Measurements from ENCODE around the gene CEP63.

Gene CEP63

DNA sequence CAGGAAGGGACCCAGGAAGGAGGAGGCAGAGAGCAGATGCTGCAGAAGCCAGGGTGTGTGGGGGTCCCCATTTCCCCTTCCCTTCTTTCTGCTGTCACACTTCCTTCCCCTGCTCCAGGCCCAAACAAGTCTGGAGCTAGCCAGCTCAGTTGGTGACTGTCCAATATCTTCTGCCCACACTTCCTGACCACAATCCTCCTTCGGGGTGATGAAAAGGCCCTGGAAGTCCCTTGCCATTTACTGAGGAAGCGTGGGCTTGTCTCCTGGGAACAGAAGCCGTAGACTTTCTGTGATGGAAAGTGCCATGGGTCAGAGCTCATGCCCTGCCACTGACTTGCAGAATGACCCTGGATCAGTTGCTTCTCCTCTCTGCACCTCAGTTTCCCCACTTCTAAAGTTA is 39.1 kb upstream of the CEP63 start:
- TF ChIP-seq, protein P1, sequence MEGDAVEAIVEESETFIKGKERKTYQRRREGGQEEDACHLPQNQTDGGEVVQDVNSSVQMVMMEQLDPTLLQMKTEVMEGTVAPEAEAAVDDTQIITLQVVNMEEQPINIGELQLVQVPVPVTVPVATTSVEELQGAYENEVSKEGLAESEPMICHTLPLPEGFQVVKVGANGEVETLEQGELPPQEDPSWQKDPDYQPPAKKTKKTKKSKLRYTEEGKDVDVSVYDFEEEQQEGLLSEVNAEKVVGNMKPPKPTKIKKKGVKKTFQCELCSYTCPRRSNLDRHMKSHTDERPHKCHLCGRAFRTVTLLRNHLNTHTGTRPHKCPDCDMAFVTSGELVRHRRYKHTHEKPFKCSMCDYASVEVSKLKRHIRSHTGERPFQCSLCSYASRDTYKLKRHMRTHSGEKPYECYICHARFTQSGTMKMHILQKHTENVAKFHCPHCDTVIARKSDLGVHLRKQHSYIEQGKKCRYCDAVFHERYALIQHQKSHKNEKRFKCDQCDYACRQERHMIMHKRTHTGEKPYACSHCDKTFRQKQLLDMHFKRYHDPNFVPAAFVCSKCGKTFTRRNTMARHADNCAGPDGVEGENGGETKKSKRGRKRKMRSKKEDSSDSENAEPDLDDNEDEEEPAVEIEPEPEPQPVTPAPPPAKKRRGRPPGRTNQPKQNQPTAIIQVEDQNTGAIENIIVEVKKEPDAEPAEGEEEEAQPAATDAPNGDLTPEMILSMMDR (IDR thresholded peaks at IDR 0.05; ENCODE audit: low read length, missing control alignments) = no peak
- no peak overlapping the region for H3K4me3 ChIP-seq (replicated peaks; ENCODE audit: low read depth, low read length)
- DNase-seq (ENCODE audit: low read depth) = peak; percentile 59

DNA sequence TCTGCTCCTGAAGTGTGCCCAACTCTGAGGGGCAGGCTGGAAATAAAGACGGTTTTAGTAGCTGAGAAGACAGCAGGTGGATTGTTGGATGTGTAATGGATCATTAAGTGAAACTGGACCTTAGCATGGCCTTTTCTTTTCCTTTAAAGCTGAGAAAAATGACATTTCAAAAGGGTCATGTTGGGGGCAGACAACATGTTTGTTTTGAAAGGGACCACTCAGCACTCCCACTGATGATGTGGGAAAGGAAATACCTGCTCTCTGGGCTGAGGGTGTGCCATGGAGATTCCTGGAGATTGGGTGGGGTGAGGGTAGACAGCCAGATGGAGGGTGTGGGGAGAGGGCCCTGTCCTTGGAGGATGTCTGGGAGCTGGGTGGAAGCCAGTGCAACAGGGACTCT is 38.5 kb upstream of the CEP63 start:
- no peak overlapping the region for H3K4me3 ChIP-seq (replicated peaks; ENCODE audit: low read depth, low read length)
- DNase-seq (ENCODE audit: low read depth) = no peak
- TF ChIP-seq, protein P1 (IDR thresholded peaks at IDR 0.05; ENCODE audit: low read length, missing control alignments) = no peak

DNA sequence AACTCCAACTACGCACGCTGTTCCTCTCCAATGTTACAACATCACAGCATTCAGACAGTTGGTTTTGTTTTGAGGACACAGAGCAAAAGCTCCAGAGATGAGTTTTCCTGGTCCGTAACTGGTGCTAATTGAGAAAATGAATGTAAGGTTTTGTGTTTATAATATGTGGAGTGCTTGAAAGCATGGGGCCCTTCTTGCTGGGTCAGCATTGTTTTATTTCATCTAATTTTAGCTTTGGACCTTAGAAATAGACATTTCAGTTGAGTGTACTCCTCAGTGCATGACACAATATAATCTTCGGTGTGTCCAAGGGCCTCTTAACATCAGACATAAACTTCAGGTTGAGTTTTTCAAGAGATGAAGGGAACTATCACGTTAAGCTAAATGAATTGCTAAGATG is 37.2 kb upstream of the CEP63 start:
- no peak overlapping the region for H3K4me3 ChIP-seq (replicated peaks; ENCODE audit: low read depth, low read length)
- TF ChIP-seq, protein P1 (IDR thresholded peaks at IDR 0.05; ENCODE audit: low read length, missing control alignments) = no peak
- DNase-seq (ENCODE audit: low read depth) = no peak

DNA sequence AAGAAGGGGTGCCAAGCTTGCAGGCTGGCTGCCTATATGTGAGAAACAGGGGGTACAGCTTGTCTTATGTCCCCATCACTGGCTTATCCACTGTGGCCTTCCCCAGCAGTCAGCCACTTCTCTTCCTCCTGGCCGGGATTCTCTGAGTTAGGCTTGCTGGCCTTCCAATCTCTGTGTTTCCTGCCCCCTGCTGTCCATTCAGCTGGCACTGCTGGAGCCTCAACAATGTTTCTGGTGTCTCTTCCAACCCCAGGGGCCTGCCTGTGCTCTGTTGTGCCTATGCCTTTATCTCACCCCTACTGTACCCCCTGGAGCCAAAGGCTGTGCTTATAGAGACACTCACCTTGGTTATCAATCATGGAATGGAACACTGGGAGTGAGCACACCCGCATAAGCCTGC is 36.6 kb upstream of the CEP63 start:
- DNase-seq (ENCODE audit: low read depth) = peak; percentile 68
- no peak overlapping the region for H3K4me3 ChIP-seq (replicated peaks; ENCODE audit: low read depth, low read length)
- TF ChIP-seq, protein P1 (IDR thresholded peaks at IDR 0.05; ENCODE audit: low read length, missing control alignments) = peak; percentile 64

DNA sequence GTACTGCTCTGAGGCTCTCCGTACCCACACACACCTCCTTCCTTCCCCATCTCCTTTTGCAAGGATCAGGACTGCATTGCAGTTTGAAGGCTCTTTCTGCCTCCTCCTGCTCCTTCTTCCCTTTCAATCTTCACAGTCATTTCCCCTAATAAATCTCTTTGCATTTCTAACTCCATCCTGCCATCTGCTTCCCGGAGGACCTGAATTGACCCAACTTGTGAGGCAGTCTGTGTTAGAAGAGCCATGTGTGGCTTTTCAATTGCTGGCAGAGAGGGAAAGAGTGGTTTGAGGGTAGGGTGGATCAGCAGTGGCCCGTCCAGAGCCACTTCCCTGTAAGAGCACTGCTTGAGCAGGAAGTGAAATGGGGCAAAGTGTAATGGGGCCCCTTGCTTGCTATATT is 35.9 kb upstream of the CEP63 start:
- no peak for DNase-seq (ENCODE audit: low read depth)
- H3K4me3 ChIP-seq (replicated peaks; ENCODE audit: low read depth, low read length) = no peak overlapping the region
- TF ChIP-seq, protein P1 (IDR thresholded peaks at IDR 0.05; ENCODE audit: low read length, missing control alignments) = no peak

DNA sequence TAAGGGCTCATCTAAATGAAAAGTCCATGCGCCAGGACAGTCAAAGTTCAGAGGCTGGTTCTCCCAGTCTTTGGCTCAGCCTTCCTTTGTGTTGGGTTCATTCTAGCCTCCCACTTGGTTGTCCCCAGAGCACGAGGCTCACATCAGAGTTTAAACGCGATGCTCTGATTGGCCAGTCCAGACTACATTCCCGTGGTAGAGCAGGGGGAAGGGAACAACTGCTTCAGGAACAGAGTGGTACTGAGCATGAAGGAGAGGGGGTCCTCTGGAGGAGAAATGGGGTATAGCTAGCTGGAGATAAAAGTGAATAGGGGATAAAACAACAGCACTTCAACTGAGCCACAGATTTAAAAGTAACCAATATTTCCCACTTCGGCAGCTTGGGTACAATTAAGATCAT is 32.2 kb upstream of the CEP63 start:
- TF ChIP-seq, protein P1 (IDR thresholded peaks at IDR 0.05; ENCODE audit: low read length, missing control alignments) = no peak
- no peak overlapping the region for H3K4me3 ChIP-seq (replicated peaks; ENCODE audit: low read depth, low read length)
- no peak for DNase-seq (ENCODE audit: low read depth)

DNA sequence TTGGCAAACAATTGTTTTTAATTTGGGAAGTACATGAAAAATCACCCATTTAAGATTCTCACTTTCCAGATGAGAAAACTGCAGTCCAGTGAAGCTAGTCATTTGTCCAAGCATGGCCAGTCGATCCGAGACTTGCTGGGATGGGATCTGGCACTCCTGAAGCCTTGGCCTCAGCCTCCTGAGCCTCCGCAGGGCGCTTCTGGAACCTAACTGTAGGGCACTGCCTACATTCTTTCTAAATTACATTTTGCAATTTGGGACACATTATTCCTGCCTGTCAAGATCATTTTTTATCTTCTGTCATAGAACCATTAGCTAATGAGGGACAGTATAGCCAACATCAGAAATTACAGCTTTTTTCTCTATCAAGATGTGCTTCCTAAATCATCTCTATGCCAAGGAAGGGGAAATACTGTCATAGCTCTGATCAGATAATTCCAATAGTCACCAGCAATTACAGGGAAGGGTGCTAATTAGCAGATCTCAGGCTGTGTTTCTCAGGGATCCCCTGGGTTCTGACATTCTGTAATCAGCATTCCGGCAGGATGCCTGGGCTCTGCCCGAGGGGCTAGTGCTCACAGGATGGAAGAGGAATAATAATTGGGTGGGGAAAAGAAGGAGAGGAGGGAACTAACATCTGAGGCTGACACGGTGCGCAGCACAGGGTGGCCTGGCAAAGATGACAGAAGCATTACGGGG is 28.3 kb upstream of the CEP63 start:
- H3K4me3 ChIP-seq (replicated peaks; ENCODE audit: low read depth, low read length) = no peak overlapping the region
- no peak for DNase-seq (ENCODE audit: low read depth)
- TF ChIP-seq, protein P1 (IDR thresholded peaks at IDR 0.05; ENCODE audit: low read length, missing control alignments) = no peak
